SK-N-SH (cell line): ENCODE data around the gene FOXP1. TPM values are rescaled to one million over a fixed set of nuclear protein-coding genes. Genes with fewer than 3 reads are reported as not detected.

Experiments
- CTCF ChIA-PET: fragments of 300-600, 350-600 bp; formaldehyde crosslinking; extraction: SDS; loops from one replicate; lab custom pipeline; 2021; lab: Yijun Ruan, JAX
- POLR2A ChIA-PET: fragments of 350-600 bp; sonication (Branson Sonifier 250); formaldehyde crosslinking; extraction: SDS; loops from one replicate; lab custom pipeline; 2020; ENCODE audit warnings: antibody characterized with exemption, inconsistent platforms; lab: Yijun Ruan, JAX
- DNase-seq: peaks from one replicate; pipeline ENCODE4 v3.0.0; 2012
- H2AFZ ChIP-seq: fragments of 200-600 bp; sonication (generic); 2 replicates; pipeline ENCODE4 v1.8.1; 2016; ENCODE audit warnings: antibody characterized with exemption, mild to moderate bottlenecking, low read depth
- H3F3A ChIP-seq: fragments of 200-600 bp; sonication (generic); replicated peaks from 2 replicates; pipeline ENCODE3; 2016; ENCODE audit warnings: antibody characterized with exemption, mild to moderate bottlenecking; ENCODE audit not compliant: insufficient read depth
- H3K27ac ChIP-seq, 2 experiments: fragments of 200-500 bp in 1 of 2; fragments of 200-600 bp in 1 of 2; sonication (Bioruptor generic) in 1 of 2; sonication (generic), shearing (Covaris generic) in 1 of 2; 2 replicates each; pipeline versions ENCODE4 v1.5.1 to v1.6.1; 2014 to 2016; ENCODE audit warnings: low read depth in 2 of 2, inconsistent platforms in 1 of 2, low read length in 1 of 2, mild to moderate bottlenecking in 1 of 2, mixed read lengths in 1 of 2
- H3K27me3 ChIP-seq: fragments of 200-600 bp; sonication (generic), shearing (Covaris generic); 2 replicates; pipeline ENCODE4 v1.6.1; 2016; ENCODE audit warnings: mixed run types; ENCODE audit not compliant: insufficient read depth
- H3K36me3 ChIP-seq, 2 experiments: fragments of 200-500 bp in 1 of 2; fragments of 200-600 bp in 1 of 2; sonication (Bioruptor generic) in 1 of 2; sonication (generic) in 1 of 2; replicated peaks in 1 of 2; 2 replicates each; pipeline versions ENCODE3 to v1.5.1; 2014 to 2016; ENCODE audit warnings: low read length in 1 of 2, mild to moderate bottlenecking in 1 of 2; ENCODE audit not compliant: insufficient read depth in 2 of 2, control insufficient read depth in 1 of 2
- H3K4me1 ChIP-seq, 2 experiments: fragments of 200-500 bp in 1 of 2; fragments of 200-600 bp in 1 of 2; sonication (Bioruptor generic) in 1 of 2; sonication (generic), shearing (Covaris generic) in 1 of 2; 2 replicates each; pipeline versions ENCODE4 v1.5.1 to v1.6.1; 2014 to 2016; ENCODE audit warnings: low read depth in 1 of 2, low read length in 1 of 2, mixed run types in 1 of 2; ENCODE audit not compliant: insufficient read depth in 2 of 2, control insufficient read depth in 1 of 2
- H3K4me2 ChIP-seq: fragments of 200-600 bp; sonication (generic), shearing (Covaris generic); 2 replicates; pipeline ENCODE4 v1.6.1; 2017; ENCODE audit warnings: mixed run types
- H3K4me3 ChIP-seq, 2 experiments: fragments of 200-500 bp in 1 of 2; fragments of 200-600 bp in 1 of 2; sonication (Bioruptor generic) in 1 of 2; sonication (generic), shearing (Covaris generic) in 1 of 2; 2 replicates each; pipeline versions ENCODE4 v1.5.1 to v1.8.1; 2014 to 2016; ENCODE audit warnings: low read depth in 2 of 2, inconsistent platforms in 1 of 2, low read length in 1 of 2, mild to moderate bottlenecking in 1 of 2, mixed read lengths in 1 of 2, moderate library complexity in 1 of 2
- H3K79me2 ChIP-seq: fragments of 200-600 bp; sonication (generic); 2 replicates; pipeline ENCODE4 v1.8.1; 2017; ENCODE audit warnings: mild to moderate bottlenecking; ENCODE audit not compliant: insufficient read depth
- H3K9ac ChIP-seq: fragments of 200-600 bp; sonication (generic); 2 replicates; pipeline ENCODE4 v1.6.1; 2017; ENCODE audit warnings: mixed run types
- H3K9me2 ChIP-seq: fragments of 200-600 bp; sonication (generic); 2 replicates; pipeline ENCODE4 v1.6.1; 2017; ENCODE audit warnings: mixed run types
- H3K9me3 ChIP-seq: fragments of 200-600 bp; sonication (generic); 2 replicates; pipeline ENCODE4 v1.6.1; 2017; ENCODE audit warnings: mixed run types, mild to moderate bottlenecking, moderate library complexity
- H4K20me1 ChIP-seq: fragments of 200-600 bp; sonication (generic); 2 replicates; pipeline ENCODE4 v1.6.1; 2017; ENCODE audit warnings: mild to moderate bottlenecking, mixed run types; ENCODE audit not compliant: insufficient read depth
- ELF1 ChIP-seq: IDR thresholded peaks from 2 replicates; pipeline ENCODE4 v1.4.0; 2012
- EP300 ChIP-seq, 2 experiments: IDR thresholded peaks; 2 replicates each; pipeline versions ENCODE4 v1.4.0 to v1.6.1; 2012; ENCODE audit warnings: borderline replicate concordance in 1 of 2, low read depth in 1 of 2, low read length in 1 of 2
- EZH2phosphoT487 ChIP-seq: fragments of 200-600 bp; sonication (generic); IDR thresholded peaks from 2 replicates; pipeline ENCODE4 v1.6.1; 2017; ENCODE audit warnings: low read depth, mixed run types, mild to moderate bottlenecking, antibody characterized with exemption, moderate library complexity, borderline replicate concordance
- FOXJ3 ChIP-seq: sonication (generic); formaldehyde crosslinking; IDR thresholded peaks from 2 replicates; pipeline ENCODE4 v1.5.1; 2020; ENCODE audit warnings: mild to moderate bottlenecking, missing genetic modification reagents
- JUND ChIP-seq: IDR thresholded peaks from 2 replicates; pipeline ENCODE4 v1.4.0; 2012
- MXI1 ChIP-seq: IDR thresholded peaks from 2 replicates; pipeline ENCODE4 v1.6.1; 2012; ENCODE audit warnings: mild to moderate bottlenecking, low read depth, low read length, improper control_type of control experiment
- NFIC ChIP-seq: IDR thresholded peaks from 2 replicates; pipeline ENCODE4 v1.4.0; 2012; ENCODE audit warnings: borderline replicate concordance
- NRF1 ChIP-seq: IDR thresholded peaks from 2 replicates; pipeline ENCODE4 v1.6.1; 2012; ENCODE audit warnings: low read depth, mild to moderate bottlenecking, low read length
- POLR2AphosphoS5 ChIP-seq: IDR thresholded peaks from 2 replicates; pipeline ENCODE4 v1.6.1; 2012; ENCODE audit warnings: low read depth, low read length
- RAD21 ChIP-seq: IDR thresholded peaks from 2 replicates; pipeline ENCODE4 v1.6.1; 2012; ENCODE audit warnings: mild to moderate bottlenecking, low read length
- RCOR1 ChIP-seq: fragments of 150-350 bp; IDR thresholded peaks from 2 replicates; pipeline ENCODE4 v1.6.1; 2017; ENCODE audit warnings: antibody characterized with exemption, low read length
- REST ChIP-seq: IDR thresholded peaks from 2 replicates; pipeline ENCODE4 v1.6.1; 2012; ENCODE audit warnings: mild to moderate bottlenecking, low read depth, low read length, moderate library complexity
- RFX5 ChIP-seq: IDR thresholded peaks from 2 replicates; pipeline ENCODE4 v1.6.1; 2012; ENCODE audit warnings: mild to moderate bottlenecking, improper control_type of control experiment, low read length
- SIN3A ChIP-seq: IDR thresholded peaks from 2 replicates; pipeline ENCODE4 v1.6.1; 2012; ENCODE audit warnings: low read depth, mild to moderate bottlenecking, low read length, moderate library complexity, borderline replicate concordance
- TEAD4 ChIP-seq: IDR thresholded peaks from 2 replicates; pipeline ENCODE4 v1.4.0; 2012; ENCODE audit warnings: mild to moderate bottlenecking, borderline replicate concordance; ENCODE audit not compliant: insufficient read depth
- YY1 ChIP-seq: IDR thresholded peaks from 2 replicates; pipeline ENCODE4 v1.4.0; 2012; ENCODE audit warnings: low read depth, mild to moderate bottlenecking
- WGBS: methylation state at CpG from one replicate; pipeline ENCODE4 v1.1.6; 2017; ENCODE audit warnings: low lambda C conversion rate; 5-methylcytosine and 5-hydroxymethylcytosine counted together
- polyA plus RNA-seq, 3 experiments: library from polyadenylated mRNA; depleted of rRNA; stranded (reverse); fragments of >200 nt; gene quantifications; 2 replicates each; pipeline ENCODE4 v1.2.3, GENCODE V29; 2012
- TF ChIP-seq, protein P1 (sequence below): IDR thresholded peaks from 2 replicates; pipeline ENCODE4 v1.4.0; 2012; ENCODE audit warnings: low read depth, borderline replicate concordance
- TF ChIP-seq, protein P2 (sequence below): fragments of 200-600 bp; sonication (generic); IDR thresholded peaks from 2 replicates; pipeline ENCODE4 v1.6.1; 2017; ENCODE audit warnings: antibody characterized with exemption, mild to moderate bottlenecking, moderate library complexity
- TF ChIP-seq, protein P3 (sequence below): IDR thresholded peaks from 2 replicates; pipeline ENCODE4 v1.4.0; 2012; ENCODE audit warnings: low read depth, borderline replicate concordance

FOXP1 gene
- polyA plus RNA-seq, 1 of the 3 experiments (the other 2 are of a cell fraction) = 8.8 TPM

- Histone ChIP-seq H3K4me1 (peaks cover 3 to 9% of the 10 kb centered on the region in 2 experiments; a peak in 3 of 4 replicates), H3K9ac (no peak overlapping the region), H4K20me1 (no peaks in the 10 kb centered on the region), H2AFZ (no peak overlapping the region), H3K27ac (no peak overlapping the region)
- CTCF ChIA-PET = no interaction called here
- no peak for TF ChIP-seq SIN3A
- TF ChIP-seq, protein P1, sequence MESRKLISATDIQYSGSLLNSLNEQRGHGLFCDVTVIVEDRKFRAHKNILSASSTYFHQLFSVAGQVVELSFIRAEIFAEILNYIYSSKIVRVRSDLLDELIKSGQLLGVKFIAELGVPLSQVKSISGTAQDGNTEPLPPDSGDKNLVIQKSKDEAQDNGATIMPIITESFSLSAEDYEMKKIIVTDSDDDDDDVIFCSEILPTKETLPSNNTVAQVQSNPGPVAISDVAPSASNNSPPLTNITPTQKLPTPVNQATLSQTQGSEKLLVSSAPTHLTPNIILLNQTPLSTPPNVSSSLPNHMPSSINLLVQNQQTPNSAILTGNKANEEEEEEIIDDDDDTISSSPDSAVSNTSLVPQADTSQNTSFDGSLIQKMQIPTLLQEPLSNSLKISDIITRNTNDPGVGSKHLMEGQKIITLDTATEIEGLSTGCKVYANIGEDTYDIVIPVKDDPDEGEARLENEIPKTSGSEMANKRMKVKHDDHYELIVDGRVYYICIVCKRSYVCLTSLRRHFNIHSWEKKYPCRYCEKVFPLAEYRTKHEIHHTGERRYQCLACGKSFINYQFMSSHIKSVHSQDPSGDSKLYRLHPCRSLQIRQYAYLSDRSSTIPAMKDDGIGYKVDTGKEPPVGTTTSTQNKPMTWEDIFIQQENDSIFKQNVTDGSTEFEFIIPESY = no peak
- TF ChIP-seq RFX5 = no peak
- no peak for TF ChIP-seq FOXJ3
- TF ChIP-seq RCOR1 = no peak
- TF ChIP-seq EP300 (IDR thresholded peaks at IDR 0.05; ENCODE audit: borderline replicate concordance in 1 of 2, low read depth in 1 of 2, low read length in 1 of 2) = no peak
- TF ChIP-seq, protein P2, sequence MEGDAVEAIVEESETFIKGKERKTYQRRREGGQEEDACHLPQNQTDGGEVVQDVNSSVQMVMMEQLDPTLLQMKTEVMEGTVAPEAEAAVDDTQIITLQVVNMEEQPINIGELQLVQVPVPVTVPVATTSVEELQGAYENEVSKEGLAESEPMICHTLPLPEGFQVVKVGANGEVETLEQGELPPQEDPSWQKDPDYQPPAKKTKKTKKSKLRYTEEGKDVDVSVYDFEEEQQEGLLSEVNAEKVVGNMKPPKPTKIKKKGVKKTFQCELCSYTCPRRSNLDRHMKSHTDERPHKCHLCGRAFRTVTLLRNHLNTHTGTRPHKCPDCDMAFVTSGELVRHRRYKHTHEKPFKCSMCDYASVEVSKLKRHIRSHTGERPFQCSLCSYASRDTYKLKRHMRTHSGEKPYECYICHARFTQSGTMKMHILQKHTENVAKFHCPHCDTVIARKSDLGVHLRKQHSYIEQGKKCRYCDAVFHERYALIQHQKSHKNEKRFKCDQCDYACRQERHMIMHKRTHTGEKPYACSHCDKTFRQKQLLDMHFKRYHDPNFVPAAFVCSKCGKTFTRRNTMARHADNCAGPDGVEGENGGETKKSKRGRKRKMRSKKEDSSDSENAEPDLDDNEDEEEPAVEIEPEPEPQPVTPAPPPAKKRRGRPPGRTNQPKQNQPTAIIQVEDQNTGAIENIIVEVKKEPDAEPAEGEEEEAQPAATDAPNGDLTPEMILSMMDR = no peak
- TF ChIP-seq YY1 = no peak
- TF ChIP-seq, protein P3, sequence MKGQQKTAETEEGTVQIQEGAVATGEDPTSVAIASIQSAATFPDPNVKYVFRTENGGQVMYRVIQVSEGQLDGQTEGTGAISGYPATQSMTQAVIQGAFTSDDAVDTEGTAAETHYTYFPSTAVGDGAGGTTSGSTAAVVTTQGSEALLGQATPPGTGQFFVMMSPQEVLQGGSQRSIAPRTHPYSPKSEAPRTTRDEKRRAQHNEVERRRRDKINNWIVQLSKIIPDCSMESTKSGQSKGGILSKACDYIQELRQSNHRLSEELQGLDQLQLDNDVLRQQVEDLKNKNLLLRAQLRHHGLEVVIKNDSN = no peak
- no peak for TF ChIP-seq POLR2AphosphoS5
- TF ChIP-seq MXI1 = no peak
- TF ChIP-seq EZH2phosphoT487 = no peak
- TF ChIP-seq RAD21 = no peak
- TF ChIP-seq NRF1 = no peak
- TF ChIP-seq NFIC = no peak
- TF ChIP-seq ELF1 = no peak
- no peak for TF ChIP-seq JUND
- TF ChIP-seq REST = no peak
- no peak for TF ChIP-seq TEAD4
- TF ChIP-seq, all 33 proteins: peak for 0
- 80% methylated on average over 6 of the region's 6 CpGs for WGBS
- Histone ChIP-seq H3F3A (no peaks in the 10 kb centered on the region), H3K4me2 (no peak overlapping the region), H3K79me2 (peaks cover 77% of the 10 kb centered on the region), H3K27me3 (no peaks in the 10 kb centered on the region), H3K9me3 (no peaks in the 10 kb centered on the region), H3K4me3 (no peak overlapping the region), H3K36me3 (no peaks in the 10 kb centered on the region), H3K9me2 (no peaks in the 10 kb centered on the region)
- POLR2A ChIA-PET = no interaction called here
- DNase-seq = no peak
Observed at GRCh38 chr3:71303627-71304200, 279.8 kb downstream of the FOXP1 start.
